Right lobe of liver (tissue), 6 donors: ENCODE measurements around the gene FFAR1. TPM values are rescaled to one million over a fixed set of nuclear protein-coding genes. Genes with fewer than 3 reads are reported as not detected.

ENCODE experiments used
- ATAC-seq, 4 donors: fragments of 200-7000 bp; cut with Tn5 transposase; one replicate each; pipeline ENCODE4 v1.9.1; 2020; ENCODE audit warnings: mild to moderate bottlenecking in 4 of 4, moderate library complexity in 4 of 4
- DNase-seq, 3 donors: peaks; one replicate each; pipeline ENCODE4 v3.0.0-alpha.2; 2020
- H3K27ac ChIP-seq, 3 donors: fragments of 200-600 bp; one replicate each; pipeline ENCODE4 v1.8.0; 2022
- H3K27me3 ChIP-seq, 2 donors: fragments of 200-600 bp; one replicate each; pipeline ENCODE4 v1.8.0; 2022
- H3K36me3 ChIP-seq, 4 donors: fragments of 200-600 bp; sonication (generic) in 1 of 4; one replicate each; pipeline versions ENCODE4 v1.5.1 to v1.8.0; 2017 to 2022; ENCODE audit warnings: control low read depth in 1 of 4
- H3K4me1 ChIP-seq, 4 donors: fragments of 200-600 bp; sonication (generic) in 1 of 4; one replicate each; pipeline versions ENCODE4 v1.5.1 to v1.8.0; 2017 to 2022; ENCODE audit warnings: control low read depth in 1 of 4
- H3K4me3 ChIP-seq, 3 donors: fragments of 200-600 bp; one replicate each; pipeline ENCODE4 v1.8.0; 2022
- H3K9me3 ChIP-seq, 4 donors: fragments of 200-600 bp; sonication (generic) in 1 of 4; one replicate each; pipeline versions ENCODE4 v1.5.1 to v1.8.0; 2017 to 2022; ENCODE audit warnings: control low read depth in 1 of 4
- CTCF ChIP-seq, 4 donors: fragments of 200-600 bp in 3 of 4; fragments of 450-650 bp in 1 of 4; IDR thresholded peaks; one replicate each; pipeline versions ENCODE4 v1.5.1 to v1.8.0; 2016 to 2022; ENCODE audit warnings: antibody characterized with exemption in 4 of 4, mild to moderate bottlenecking in 2 of 4
- POLR2A ChIP-seq: fragments of 450-650 bp; IDR thresholded peaks from one replicate; pipeline ENCODE4 v1.6.1; 2017; ENCODE audit warnings: antibody characterized with exemption, mild to moderate bottlenecking
- WGBS: methylation state at CpG from one replicate; pipeline ENCODE4 v1.1.6; 2018; ENCODE audit warnings: low coverage, low lambda C conversion rate; ENCODE audit not compliant: insufficient coverage; ENCODE audit errors: missing lambda C conversion rate; 5-methylcytosine and 5-hydroxymethylcytosine counted together
- intact Hi-C, 2 donors: fragments of 100-400 bp; cut with DNase I; formaldehyde crosslinking; loops; one replicate each; pipeline versions ENCODE4 v1.11.2 to v1.14.1; 2022
- total RNA-seq, 6 experiments: library from RNA; depleted of rRNA in 2 of 6; stranded (reverse); fragments of >200 nt in 2 of 6; fragmentation: NEBNext Ultra II Directional in 3 of 6; extraction: Animal tissue kit (Norgen Biotek cat#: 25700) in 3 of 6; gene quantifications; one replicate each; pipeline versions ENCODE4 v1.1.0 to v1.2.4, GENCODE V29; 2016 to 2023
- donor health status: DM: no; HTN: yes; CAD: no.
- donor health status: DM: no; HTN: no; CAD: no.
- donor health status: DM: no; HTN: no; CAD: no.
- donor health status: DM: no; HTN: yes; CAD: no.
- donor health status: DM: no; HTN: yes; CAD: no.

FFAR1 gene
- total RNA-seq, 6 experiments from 2014 or later, result not detected

GRCh38 chr19:35360880-35361420, 13.2 kb downstream of the FFAR1 start:
- DNase-seq (no peak), ATAC-seq (no peak)
- WGBS, result 35% methylated on average over 5 of the region's 5 CpGs
- Histone ChIP-seq H3K9me3 (no peaks in the 10 kb centered on the region), H3K4me1 (no peaks in the 10 kb centered on the region), H3K27ac (no peak overlapping the region), H3K27me3 (no peaks in the 10 kb centered on the region), H3K4me3 (no peak overlapping the region), H3K36me3 (no peaks in the 10 kb centered on the region)
- TF ChIP-seq CTCF (IDR thresholded peaks at IDR 0.05) (no peak), POLR2A (no peak)
- intact Hi-C loops, result no loop called here

- Histone ChIP-seq H3K4me1 (no peaks in the 10 kb centered on the region), H3K4me3 (no peak overlapping the region), H3K36me3 (no peaks in the 10 kb centered on the region), H3K27ac (no peak overlapping the region), H3K9me3 (no peaks in the 10 kb centered on the region), H3K27me3 (no peaks in the 10 kb centered on the region)
- no peak for TF ChIP-seq POLR2A
- TF ChIP-seq CTCF (IDR thresholded peaks at IDR 0.05), result no peak
- 92% methylated on average over 2 of the region's 14 CpGs for WGBS
- intact Hi-C loops, result no loop called here
- ATAC-seq (no peak), DNase-seq (no peak)
Observed at GRCh38 chr19:35362261-35363000, 14.7 kb downstream of the FFAR1 start.

- 80% methylated on average over 2 of the region's 11 CpGs for WGBS
- intact Hi-C loops, result no loop called here
- Histone ChIP-seq H3K4me3 (no peak overlapping the region), H3K9me3 (no peaks in the 10 kb centered on the region), H3K27me3 (no peaks in the 10 kb centered on the region), H3K27ac (no peak overlapping the region), H3K4me1 (no peaks in the 10 kb centered on the region), H3K36me3 (no peaks in the 10 kb centered on the region)
- ATAC-seq, result no peak
- TF ChIP-seq POLR2A (no peak), CTCF (IDR thresholded peaks at IDR 0.05) (no peak)
- no peak for DNase-seq
Observed at GRCh38 chr19:35363001-35363590, 15.4 kb downstream of the FFAR1 start.

GRCh38 chr19:35363711-35364425, 16.2 kb downstream of the FFAR1 start:
- no peaks in the 10 kb centered on the region for H3K36me3 ChIP-seq
- no peak for DNase-seq
- H3K27me3 ChIP-seq, result no peaks in the 10 kb centered on the region
- WGBS, result 57% methylated on average over 4 of the region's 19 CpGs
- ATAC-seq, result no peak
- intact Hi-C loops, result no loop called here
- no peaks in the 10 kb centered on the region for H3K4me1 ChIP-seq
- TF ChIP-seq CTCF (IDR thresholded peaks at IDR 0.05) (no peak), POLR2A (no peak)
- H3K27ac ChIP-seq, result no peak overlapping the region
- no peak overlapping the region for H3K4me3 ChIP-seq
- H3K9me3 ChIP-seq, result no peaks in the 10 kb centered on the region
